Stimulated activated CD4-positive, alpha-beta T cell treated with anti-CD3 and anti-CD28 coated beads, Interleukin-4, amount 100 ng/mL, for 1 hour (primary cell): Measurements from ENCODE around the gene PCDH18.
"Not testable (repeated sequence)": the region's sequence is repeated elsewhere in the genome, so short reads cannot be mapped to it uniquely, and the experiment has no call there.

Experiments used
- DNase-seq: peaks from one replicate; pipeline ENCODE4 v3.0.0-alpha.2; 2020

The PCDH18 gene

GRCh38 chr4:137526681-137527080 lies 5.6 kb downstream of the PCDH18 start:
- DNase-seq: no peak

DNA sequence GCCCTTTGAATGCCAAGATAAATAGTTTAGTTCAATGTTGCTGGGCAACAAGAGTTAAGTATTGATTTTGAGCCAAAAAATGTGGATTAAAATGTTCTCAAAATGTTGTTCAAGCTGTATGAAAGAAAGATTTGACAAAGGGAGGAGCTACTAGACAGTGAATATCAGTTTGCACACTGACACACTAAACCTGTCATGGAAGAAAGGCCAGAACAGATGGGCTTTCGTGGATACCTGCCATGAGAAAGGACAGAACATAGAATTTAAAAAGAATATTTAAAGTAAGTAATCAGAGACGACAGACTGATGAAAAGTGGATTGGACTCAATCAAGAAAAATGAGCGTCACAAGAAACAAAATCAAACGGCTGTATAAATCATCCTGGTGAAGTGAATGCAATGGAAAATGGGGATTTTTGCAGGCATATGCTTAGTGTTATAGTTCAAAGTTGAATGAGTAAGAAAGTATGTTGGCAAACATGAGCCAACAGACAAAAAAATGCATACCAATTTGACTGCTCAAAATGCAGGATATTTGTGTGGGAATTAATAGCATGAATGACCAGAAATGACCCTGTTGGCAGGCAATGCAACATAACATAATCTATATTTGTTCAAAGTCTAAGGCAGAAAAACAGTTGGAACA lies 7.4 kb downstream of the PCDH18 start:
- DNase-seq: no peak

GRCh38 chr4:137523329-137523728 lies 9.0 kb downstream of the PCDH18 start:
- no peak for DNase-seq

GRCh38 chr4:137521053-137521452 lies 11.2 kb downstream of the PCDH18 start:
- DNase-seq: no peak

DNA sequence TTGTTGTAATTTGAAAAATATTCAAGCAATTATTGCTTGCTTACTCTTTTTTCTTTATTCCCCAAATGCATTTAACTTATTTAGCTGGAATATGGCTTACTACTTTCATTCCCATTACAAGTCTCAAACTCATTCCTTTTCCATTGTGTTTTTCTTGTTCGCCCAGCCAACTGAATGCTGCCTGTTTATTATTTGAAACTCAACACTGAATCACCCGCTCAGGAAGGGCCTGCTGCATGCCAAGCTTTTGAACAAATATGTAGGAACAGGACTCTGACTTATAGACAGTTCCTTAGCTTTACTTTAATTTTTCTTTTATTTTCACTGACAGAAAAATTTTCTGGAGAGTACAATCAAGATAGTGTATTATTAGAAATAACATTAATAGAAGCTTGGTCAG lies 12.9 kb downstream of the PCDH18 start:
- no peak for DNase-seq

DNA sequence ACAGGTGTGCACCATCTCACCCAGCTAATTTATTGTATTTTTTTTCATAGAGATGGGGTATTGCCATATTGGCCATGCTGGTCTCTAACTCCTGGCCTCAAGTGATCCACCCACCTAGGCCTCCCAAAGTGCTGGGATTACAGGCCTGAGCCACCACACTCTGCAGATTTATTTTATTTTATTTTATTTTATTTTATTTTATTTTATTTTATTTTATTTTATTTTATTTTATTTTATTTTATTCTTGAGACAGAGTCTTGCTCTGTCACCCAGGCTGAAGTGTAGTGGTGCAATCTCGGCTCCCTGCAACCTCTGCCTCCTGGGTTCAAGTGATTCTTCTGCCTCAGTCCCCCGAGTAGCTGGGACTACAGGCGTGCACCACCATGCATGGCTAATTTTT lies 15.0 kb downstream of the PCDH18 start:
- DNase-seq: not testable (repeated sequence)

DNA sequence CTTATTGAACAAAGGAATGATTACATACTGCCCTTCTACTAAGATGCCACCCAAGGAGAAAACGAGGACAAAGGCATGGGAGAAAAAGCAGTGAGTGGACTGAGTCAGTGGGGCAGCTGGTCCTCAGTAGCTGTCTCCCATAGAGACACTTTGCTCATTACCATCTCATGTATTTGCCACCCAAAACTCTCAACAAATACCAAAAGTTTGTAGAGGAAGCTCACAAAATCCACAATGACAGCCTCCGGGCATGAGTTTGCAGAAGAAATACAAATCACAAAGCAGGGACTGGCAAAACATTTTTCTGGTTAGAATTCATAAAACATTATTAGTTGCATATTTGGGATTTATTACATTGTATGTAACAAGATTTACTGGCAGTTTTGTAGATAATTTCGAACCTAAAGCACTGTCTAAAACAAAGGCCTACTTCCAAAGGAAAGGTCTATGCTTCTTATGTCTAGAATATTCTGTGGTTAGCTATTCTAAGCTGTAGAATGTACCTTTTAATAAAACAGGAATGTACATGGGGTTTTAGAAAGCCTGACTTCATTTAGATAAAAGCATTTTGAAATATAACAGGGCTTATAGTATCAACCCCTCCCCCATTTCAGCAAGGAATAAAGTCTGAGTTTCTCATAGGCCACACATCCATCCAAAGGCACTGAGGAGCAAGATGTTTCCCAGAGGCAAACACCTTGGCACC lies 17.7 kb downstream of the PCDH18 start:
- DNase-seq: no peak

- DNase-seq: no peak
Observed at GRCh38 chr4:137510557-137511265, 21.6 kb downstream of the PCDH18 start.

GRCh38 chr4:137509855-137510282 lies 22.4 kb downstream of the PCDH18 start:
- no peak for DNase-seq

- no peak for DNase-seq
Observed at GRCh38 chr4:137502339-137503129, 29.8 kb downstream of the PCDH18 start.

- not testable (repeated sequence) for DNase-seq
Observed at GRCh38 chr4:137496267-137496666, 36.0 kb downstream of the PCDH18 start.

DNA sequence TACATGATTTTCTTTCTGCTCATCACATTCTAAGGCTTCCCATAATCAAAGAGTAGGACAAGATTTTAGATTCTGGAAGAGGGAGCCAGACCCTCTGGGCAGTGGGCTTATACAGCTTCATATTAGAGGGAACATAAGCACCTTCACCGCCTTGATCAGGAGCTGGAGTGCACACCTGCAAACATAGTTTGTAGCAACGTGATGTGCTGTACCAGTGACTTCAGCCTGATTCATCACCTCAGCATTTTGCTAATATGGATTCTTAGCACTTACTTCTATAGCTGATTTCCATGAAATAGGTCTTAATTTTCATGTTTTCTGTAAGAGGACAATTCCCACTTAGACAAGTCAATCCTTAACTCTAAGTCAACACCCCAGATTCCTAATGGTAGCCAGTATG lies 36.7 kb downstream of the PCDH18 start:
- DNase-seq: no peak

DNA sequence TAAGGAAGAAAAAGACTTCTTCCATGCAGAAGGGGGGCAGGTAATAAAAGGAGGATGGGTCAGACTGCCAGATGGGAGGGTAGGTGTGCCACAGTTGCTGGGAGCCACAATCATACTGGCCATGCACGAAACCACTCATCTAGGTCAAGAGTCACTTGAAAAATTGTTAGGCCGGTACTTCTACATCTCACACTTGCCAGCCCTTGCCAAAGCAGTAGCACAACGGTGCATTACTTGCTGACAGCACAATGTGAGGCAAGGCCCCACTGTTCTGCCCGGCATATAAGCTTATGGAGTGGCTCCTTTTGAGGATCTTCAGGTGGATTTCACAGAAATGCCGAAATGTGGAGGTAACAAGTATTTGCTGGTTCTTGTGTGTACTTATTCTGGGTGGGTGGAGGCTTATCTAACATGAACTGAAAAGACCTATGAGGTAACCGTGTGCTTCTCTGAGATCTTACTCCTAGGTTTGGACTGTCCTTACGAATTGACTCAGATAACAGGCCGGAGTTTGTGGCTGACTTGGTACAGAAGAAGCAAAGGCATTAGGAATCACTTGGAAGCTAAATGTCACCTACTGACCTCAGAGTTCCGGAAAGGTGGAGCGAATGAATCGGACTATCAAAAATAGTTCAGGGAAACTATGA lies 48.9 kb downstream of the PCDH18 start:
- not testable (repeated sequence) for DNase-seq

- DNase-seq: not testable (repeated sequence)
Observed at GRCh38 chr4:137479657-137480056, 52.6 kb downstream of the PCDH18 start.

DNA sequence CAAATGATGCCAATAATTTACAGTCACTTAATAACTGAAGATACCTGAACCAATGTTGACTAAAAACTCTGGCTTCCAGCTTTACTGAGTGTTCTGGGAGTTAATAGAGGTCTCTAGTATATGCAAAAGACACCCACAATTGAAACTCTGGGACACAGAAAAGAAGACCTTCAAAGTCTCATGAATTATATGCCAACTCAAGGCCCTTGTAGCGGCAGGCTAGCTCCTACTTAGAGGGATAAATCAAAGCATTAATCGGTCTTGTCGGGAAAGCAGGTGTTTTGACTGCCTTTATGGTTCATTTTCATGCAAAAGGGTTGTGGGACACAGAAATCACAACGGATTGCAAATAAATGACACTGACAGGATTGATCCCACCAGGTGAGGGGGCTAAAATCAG lies 55.9 kb downstream of the PCDH18 start:
- no peak for DNase-seq

DNA sequence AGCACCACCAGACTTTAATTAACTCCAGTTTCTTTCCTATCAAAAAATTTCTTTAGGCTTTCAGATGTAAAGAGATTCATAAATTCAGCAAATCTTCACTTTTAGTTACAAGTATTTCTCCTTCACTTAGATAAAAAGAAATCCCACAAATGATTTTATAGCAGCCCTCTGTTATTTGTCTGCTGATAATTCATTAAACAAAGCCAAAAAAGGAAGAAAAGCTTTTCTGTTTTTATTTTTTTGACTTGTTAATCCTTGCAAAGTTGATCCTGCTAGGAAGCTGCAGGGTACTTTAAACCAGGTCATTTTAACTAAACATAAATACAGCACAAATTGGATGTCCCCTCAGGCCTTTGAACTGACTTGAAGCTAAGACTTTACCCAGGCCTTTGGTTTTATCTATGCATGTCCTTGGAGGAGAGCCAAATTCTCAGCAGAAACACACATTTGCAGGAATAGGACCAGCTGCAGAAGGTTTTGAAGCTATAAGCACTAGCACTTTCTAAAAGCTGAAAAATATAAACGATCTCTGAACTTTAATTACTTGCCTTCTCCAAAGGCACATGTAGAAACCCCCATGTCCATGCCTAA lies 57.5 kb downstream of the PCDH18 start:
- no peak for DNase-seq

DNA sequence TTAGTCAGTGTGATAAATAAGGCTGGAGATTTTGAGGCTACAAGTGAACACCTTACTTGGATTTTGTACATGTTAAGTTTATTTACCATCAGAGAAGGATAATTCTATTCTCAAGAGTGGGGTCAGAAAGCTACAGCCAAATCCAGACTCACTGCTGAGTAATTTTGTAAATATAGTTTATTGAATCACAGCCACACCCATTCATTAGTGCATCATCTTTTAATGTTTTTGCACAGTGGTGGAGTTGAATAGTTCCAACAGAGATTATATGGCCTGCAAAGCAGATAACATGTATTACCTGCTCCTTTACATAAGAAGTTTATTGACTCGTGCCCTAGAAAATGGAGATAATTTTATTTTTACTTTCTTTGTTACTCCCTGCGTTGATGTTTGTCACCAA lies 60.4 kb downstream of the PCDH18 start:
- no peak for DNase-seq

DNA sequence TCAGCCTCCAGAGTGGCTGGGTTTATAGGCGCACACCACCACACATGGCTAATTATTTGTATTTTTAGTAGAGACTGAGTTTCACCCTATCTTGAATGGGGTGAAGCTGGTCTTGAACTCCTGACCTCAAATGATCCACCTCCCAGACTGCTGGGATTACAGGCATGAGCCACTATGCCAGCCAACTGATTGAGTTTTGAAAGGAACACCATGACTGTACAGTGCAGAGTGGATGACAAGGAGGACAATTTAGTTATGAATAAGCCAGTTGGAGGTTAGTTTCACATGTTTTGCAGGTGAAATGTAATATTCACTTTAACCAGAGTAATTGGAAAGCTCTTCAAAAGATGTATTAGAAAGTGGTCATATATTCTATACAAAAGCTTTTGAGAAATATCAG lies 60.8 kb downstream of the PCDH18 start:
- DNase-seq: no peak

DNA sequence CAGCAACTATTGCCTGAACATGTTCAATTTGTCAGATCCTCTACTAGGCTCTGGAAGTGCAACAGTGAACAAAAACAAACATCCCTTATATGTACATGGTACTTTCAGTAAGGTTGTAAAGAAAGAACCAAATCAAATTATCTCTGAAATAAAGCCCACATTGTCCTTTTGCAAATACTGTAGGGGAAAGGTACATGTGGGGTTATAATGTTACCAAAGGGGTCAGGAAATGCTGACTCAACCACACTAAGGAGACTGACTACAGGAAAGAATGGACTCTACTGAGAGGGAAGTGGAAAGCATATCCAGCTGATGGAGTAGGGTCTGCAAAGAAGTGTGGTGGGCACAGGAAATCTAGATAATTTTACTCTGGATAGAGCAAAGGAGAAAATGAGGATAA lies 61.5 kb downstream of the PCDH18 start:
- DNase-seq: no peak
